ENCODE data around the gene ZFP64. TPM values are rescaled to one million over a fixed set of nuclear protein-coding genes. Genes with fewer than 3 reads are reported as not detected.
"Not testable (repeated sequence)": the region's sequence is repeated elsewhere in the genome, so short reads cannot be mapped to it uniquely, and the experiment has no call there.

The ZFP64 gene
- 21.3 TPM for total RNA-seq

DNA sequence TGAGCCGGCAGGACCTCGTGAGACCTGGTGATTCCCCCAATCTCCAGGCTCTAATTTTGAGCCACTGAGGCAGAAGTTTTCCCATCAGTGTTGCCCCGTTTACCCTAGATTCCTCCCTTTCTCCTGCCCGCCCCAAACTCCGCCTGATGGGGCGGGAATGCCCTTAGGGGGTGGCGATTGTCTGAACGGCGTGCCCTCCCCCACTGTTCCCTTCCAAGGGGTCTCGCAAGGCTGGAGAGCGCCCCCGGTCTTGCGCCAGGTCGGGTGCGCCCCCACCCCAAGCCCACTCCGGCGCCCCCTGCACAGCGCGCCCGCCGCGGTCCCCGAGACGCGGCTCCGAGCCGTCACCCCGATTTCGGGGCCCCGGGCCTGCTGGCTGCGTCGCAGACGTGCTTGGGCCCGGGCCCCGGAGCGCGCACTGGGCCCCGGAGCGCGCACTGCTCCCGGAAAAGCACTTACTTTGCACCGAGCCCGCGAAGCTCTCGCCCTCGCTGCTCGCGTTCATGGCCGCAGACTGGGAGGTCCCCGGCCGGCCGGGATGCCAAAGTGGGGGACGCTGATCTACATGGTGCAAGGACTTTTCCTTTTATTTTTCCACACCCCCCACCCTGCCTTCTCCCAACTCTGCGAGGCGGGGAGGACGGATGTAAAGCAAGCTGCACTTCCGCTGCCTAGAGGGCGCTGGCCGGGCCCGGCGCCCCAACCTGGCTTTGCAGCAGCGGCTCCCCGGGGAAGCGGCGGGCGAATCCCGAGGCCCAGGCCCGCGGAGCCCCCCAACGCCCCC lies at the start of gene ZFP64:
ZFP64 (minus strand) TSS at position 648 of the 784 bp plus-strand sequence; CDS start at position 505, 143 bp downstream.
- DNase-seq = peak; percentile 87

DNA sequence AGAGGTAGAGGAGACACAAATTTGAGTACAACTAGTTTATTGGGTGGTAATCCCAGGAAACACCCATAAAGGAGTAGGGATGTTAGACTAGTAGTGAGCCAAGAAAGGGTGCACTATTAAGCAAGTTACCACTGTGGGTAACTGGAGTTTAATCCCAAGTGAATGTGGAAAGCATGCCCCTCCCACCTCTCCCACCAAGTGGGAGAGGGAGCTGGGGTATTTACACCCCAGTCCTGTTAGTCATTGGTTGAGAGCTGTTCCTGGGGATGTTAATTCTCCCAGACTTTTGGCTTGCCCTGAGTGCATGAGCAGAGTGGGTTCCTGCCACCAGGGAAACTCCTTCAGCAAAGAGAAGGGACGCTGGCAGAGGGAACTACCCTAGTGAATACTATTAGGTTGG lies 49.2 kb upstream of the ZFP64 start:
- no peak for DNase-seq

DNA sequence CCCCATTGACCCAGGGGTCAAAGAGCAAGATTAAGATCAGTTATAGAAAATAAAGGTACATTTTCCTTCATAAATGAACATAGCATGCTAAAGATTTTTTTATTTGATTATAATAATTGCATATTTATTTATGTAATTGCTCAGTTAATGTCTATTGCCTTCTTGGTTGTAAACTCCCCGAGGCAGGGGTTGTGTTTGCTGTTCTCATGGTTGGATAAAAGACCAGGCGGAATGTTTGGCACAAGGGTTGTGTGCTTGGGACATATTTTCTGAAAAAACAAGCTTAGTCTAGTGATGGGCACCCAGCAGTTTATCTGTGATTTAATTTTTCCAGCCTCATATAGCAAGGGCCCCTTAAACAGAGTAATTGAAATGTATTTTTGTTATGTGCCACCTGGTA lies 47.5 kb upstream of the ZFP64 start:
- no peak for DNase-seq

DNA sequence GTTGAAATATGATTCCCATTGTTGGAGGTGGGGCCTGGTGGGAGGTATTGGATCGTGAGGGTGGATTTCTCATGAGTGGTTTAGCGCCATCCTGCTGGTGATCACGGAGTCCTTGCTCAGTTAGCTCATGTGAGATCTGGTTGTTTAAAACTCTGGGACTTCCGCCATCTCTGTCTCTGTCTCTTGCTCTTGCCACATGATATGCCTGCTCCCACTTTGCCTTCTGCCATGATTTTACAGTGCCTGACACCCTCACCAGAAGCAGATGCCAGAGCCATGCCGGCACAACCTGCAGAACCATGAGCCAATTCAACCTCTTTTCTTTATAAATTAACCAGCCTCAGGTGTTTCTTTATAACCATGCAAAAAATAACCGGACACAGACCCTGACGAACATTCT lies 44.7 kb upstream of the ZFP64 start:
- no peak for DNase-seq

DNA sequence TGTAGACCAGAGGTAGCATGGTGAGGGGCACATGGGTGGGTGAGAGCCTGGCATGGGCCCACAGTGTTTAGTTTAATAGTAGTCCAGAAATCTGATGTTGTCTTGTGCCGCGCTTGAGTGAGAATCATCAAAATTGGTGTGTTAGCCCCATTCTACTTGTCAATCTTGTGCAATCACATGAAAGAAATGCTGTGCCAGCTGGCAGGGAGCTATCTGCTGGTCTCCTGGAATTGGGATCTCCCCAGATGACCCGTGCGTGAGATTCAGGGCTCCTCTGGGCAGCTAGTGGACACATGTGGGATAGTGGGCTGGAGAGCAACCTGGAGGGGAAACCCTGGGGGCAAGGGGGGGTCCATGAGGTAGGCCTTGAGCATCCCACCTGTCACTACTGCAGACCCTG lies 43.5 kb upstream of the ZFP64 start:
- DNase-seq = no peak

DNA sequence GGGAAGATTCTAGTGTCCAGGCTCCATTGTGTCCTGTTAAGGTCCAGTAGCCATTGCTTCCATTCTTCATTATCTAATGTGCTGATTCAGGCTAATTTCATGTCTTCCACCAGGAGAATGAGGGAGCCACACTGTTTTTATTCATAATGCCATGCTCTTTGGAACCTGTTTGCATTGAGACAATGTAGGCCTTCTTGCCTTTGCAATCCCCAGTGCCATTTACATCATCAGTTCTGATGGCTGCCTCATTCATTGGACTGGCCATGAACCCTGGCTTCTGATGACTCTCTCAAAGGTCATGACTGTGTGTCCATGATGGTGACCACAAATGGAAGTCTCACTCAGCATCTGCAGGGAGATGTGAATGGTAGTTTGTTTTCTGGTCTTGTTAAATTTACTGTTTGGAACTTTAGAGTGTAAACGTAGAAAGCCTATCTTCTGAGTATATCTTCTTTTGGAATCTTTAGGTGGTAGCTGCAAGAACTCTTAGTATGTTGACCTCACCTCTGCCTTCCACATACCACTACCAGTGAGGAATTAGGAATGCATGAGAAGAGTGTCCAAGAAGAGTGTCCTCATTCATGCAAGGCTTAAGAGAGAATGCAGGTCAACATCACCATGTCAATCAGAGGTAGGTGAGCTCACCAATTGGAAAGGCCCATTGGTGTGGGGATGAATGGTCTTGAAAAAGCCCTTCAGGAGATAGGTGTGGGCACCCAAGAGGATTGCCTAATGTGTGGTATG lies 42.9 kb upstream of the ZFP64 start:
- no peak for DNase-seq

DNA sequence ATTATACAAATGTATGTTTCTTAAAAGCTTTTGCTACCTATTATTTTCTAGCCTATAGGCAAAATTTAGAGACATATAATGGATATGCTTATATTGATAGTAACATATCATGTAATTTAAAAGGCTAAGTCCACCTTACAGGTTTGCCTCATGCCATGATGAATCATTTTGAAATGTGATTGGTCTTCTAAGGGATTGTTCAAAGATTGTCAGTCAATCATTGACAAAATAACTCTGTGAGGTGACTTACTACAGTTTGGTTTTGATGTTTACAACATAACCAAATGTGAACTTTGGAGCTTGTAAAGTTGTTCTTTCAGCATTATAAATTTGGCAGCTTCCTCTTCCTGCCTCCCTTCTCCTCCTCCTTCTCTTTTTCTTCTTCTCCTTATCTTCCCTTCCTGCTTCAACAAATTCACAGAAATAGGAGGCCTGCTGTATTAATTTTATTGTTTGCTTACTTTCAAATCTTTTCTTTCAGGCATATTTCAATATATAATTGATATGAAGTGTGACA lies 39.7 kb upstream of the ZFP64 start:
- no peak for DNase-seq

DNA sequence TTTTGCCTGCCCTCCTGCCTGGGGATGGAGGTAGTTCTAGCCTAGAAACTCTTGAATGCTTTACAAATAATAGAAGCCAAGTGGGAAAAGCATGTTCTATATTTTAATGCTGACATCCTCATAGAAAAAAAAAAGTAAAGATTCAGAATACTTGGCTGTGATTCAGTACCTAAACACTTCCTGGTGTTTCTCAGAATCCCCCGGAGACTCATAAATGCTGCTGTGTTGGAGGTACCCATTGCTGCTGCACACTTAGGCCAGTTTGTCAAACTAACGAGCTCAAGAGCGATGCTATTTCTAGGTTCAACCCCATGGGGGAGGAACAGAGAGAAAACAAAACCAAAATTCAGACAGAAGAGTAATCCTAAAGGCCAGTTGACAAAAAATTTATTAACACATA lies 38.8 kb upstream of the ZFP64 start:
- DNase-seq = peak; percentile 10

DNA sequence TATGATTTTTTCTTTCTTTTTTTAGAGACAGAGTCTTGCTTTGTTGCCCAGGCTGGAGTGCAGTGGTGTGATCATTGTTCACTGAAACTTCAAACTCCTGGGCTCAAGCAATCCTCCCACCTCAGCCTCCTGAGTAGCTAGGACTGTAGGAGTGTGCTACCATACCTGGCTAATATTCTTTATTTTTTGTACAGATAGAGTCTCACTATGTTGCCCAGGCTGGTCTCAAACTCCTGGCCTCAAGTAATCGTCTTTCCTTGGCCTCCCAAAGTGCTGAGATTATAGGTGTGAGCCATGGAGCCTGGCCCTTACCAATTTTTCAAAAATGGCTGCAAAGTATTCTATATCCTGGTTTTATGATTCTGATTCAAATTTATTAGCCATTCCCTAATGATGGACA lies 37.8 kb upstream of the ZFP64 start:
- not testable (repeated sequence) for DNase-seq

DNA sequence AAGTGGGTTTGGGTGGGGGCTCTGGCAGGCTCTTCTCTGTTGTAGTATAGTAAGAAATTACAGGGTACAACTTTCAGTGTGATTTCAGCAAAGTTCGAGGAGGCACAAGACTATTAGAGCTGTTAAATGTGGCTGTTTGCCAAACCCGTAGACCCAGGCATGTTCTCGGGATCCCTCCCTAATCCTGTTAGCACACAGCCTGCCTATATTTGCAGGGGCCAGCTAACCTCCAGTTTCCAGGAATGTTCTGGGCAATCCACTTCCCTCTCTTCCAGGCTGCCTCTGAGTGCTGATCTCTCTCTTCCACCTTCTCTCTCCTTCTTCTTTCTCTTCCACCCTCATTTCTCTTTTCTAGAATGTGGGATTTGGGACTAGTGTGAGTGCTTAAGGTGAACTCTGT lies 34.8 kb upstream of the ZFP64 start:
- DNase-seq = peak; percentile 35

DNA sequence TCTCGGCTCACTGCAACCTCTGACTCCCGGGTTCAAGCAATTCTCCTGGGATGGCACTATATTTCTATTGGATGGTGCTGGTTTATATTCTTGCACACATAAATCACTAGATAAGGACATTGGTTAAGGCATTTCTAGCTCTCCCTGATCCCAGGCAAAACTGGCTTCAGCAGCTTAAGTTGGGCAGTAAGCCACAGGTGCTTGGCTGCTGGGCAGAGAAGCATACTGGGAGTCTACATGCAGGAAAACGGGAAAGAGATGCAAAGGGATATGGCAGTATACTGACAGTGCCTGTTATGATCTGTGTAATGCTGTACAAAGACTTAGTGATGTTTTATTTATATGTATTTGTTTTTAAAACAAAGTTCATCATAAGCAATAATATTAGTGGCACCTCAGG lies 33.3 kb upstream of the ZFP64 start:
- DNase-seq = no peak

DNA sequence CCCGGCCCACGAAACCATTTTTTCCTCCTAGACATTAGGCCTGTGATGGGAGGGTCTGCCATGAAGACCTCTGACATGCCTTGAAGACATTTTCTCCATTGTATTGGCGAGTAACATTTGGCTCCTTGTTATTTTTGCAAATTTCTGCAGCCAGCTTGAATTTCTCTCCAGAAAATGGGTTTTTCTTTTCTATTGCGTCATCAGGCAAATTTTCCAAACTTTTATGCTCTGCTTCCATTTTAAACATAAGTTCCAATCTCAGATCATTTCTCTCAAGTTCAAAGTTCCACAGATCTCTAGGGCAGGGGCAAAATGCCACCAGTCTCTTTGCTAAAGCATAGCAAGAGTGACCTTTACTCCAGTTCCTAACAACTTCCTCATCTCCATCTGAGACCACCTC lies 29.8 kb upstream of the ZFP64 start:
- not testable (repeated sequence) for DNase-seq

DNA sequence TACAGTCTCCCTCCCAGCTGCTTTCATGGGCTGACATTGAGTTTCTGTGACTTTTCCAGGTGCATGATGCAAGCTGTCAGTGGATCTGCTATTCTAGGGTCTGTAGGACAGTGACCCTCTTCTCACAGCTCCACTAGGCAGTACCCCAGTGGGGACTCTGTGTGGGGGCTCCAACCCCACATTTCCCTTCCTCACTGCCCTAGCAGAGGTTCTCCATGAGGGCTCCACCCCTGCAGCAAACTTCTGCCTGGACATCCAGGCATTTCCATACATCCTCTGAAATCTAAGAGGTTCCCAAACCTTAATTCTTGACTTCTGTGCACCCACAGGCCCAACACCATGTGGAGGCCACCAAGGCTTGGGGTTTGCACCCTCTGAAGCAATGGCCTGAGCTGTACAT lies 29.3 kb upstream of the ZFP64 start:
- DNase-seq = not testable (repeated sequence)

DNA sequence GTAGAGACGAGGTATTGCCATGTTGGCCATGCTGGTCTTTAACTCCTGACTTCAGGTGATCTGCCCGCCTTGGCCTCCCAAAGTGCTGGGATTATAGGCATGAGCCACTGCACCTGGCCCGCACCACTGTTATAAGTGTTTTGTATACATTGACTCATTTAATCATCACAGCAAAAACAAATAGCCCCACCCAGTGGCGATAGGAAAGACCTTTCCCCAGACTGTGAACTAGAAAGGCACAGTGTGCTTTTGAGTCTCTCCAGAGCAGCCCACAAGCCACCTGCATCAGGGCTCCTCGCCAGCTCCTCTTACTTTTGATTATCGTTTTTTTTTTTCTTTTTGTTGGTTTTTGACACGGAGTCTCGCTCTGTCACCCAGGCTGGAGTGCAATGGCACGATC lies 27.9 kb upstream of the ZFP64 start:
- no peak for DNase-seq

DNA sequence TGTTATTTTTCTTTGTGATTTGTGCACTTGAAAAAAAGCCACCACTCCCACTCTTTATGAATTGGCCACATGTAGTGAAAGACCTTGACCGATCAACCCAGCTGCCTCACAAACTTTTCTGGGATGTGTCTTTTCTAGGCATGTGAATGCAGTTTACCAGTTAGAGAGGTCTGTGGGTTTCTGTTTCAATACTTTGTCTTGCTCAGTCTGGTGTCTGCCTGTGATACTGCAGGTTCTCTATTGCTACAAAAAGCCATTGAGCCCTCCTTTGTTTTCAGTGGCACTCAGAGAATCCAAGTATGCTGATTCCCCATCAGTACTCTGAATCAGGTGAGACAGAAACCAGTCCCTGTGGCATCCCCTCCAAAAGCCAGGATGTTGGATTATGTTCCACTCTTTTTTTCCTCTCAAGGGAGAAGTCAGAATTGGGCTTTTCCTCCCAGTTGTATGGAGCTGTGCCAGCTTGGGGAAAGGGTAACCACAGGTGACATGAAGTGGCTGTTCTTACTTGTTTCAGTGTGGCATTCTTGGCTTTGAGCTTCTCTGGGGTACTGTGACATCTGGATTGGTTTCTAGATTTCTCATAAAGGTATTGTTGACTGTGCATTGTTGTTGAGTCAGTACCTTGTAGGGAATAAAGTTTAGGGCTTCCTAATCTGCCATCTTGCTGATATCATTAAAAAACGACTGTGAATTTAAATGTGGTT lies 26.3 kb upstream of the ZFP64 start:
- DNase-seq = no peak

DNA sequence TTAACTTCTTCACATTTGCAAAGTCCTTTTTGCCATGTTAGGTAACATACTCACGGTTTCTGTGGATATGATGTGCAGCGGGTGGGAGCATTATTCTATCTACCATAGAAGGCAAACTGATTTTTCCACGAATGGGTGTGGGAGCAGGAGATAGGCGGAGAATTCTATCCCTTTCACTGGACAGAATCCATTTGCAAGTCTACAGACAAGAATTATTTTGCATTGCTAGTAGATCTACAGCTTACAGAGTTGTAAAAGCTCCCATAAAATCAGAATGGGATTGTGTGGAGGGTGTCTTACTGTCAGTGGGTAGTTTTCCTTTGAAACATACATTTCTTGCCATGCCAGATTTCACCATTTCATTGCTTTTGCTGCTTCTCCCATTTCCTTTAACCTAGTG lies 22.4 kb upstream of the ZFP64 start:
- DNase-seq = no peak

DNA sequence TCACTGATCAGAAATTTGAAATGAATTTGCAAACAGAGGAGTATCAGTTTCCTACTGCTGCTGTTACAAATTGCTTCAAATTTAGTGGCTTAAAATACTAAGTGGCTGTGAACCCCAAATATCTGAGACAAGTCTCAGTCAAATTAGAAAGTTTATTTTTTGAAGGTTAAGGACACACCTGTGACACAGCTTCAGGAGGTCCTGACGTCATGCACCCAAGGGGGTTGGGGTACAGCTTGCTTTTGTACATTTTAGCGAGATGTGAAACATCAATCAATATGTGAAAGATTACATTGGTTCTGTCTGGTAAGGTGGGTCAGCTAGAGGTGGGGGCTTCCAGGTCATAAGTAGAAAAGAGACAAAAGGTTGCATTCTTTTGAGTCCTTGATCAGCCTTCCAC lies 21.4 kb upstream of the ZFP64 start:
- DNase-seq = no peak

DNA sequence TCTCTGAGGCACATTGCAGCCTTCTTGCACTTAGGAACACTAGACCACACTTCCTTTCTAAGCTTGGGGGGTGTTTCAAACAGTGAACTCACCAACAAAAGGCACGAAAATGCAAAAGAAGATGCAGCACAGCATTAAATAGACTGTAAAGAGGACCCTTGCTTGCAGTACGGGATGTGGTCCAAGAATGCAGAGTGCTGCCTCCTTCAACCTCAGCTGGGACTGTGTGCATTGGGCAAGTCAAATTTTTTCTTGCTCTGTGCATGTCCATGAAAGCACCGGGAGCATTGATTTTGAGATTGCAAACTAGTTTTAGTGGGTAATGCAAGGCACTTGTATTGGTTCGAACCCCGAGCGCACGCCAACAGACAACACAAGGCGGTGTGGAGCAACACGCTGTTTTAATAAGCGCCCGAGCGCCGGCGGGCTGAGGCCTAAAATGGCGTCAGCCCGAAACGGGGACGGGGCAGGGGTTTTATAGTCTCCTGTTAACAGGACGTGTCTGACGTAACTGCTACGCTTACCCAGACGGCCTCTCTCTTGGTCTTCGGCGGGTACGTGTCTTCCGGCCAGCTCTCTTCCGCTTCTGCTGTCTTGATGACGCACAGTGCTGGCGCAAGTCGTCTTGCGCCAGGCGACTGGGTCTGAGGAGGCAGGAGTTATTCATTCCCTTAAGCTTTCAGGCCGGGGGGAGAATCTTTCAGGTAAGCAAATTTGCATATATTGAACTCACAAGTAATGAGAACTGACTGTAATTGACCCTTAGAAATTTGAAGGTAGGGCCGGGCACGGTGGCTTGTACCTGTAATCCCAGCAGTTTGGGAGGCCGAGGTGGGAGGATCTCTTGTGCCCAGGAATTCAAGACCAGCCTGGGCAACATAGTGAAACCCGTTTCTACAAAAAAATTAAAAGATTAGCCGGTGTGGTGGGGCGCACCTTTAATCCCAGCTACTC lies 18.7 kb upstream of the ZFP64 start:
- DNase-seq = no peak

DNA sequence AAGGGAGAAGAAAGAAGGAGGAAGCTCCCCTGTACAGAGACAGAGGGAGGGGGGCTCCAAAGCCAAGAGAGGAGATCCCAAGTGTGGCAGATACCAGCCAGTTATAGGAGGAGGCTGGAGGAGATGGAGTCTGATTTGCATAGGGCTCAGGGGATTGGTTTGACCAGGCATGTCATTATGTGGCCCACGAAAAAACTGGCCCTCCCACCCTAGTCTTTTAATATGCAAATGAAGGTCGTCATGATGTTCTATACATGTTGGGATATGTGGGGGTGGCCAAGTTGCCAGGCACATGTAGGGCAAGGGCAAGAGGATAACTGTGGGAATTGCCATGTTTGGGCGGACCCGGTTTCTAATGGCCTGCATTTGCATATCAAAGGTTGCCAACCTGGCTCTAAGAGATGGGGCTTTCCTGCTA lies 17.6 kb upstream of the ZFP64 start:
- no peak for DNase-seq

DNA sequence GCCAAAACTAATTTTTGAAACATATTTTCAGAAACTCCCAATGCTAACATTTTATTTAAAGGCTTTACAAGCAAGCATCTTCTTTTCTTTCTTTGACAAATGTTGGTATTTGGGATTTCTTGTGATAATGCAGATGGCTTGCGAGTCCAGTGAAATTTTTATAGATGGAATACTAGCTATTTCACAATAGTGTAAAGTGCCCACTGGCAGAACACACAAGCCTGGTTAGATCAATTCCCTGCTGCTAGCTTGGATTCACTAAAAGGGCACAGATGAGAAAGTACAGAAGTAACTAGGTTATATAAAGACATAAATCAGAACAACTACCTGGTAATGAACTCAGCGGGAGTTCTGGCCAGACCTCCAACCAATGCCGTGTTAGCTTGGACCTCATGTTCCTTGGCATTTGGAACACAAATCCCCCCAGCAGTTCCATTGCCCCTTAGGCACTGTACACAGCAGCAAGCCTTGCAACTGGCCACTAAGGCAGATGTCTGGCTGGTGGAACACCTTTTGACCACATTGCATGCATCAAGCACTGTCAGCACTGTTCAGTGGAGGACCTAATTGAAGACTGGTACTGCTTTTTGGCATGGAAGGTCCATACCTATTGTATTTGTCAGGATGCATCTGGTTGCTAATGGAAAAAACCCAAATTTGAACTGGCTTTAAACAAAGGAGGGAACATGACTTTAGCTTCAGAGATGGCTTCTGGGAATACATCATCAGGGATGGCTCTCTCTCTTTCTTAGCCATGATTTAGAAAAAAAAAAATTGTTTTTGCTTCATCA lies 15.6 kb upstream of the ZFP64 start:
- no peak for DNase-seq

DNA sequence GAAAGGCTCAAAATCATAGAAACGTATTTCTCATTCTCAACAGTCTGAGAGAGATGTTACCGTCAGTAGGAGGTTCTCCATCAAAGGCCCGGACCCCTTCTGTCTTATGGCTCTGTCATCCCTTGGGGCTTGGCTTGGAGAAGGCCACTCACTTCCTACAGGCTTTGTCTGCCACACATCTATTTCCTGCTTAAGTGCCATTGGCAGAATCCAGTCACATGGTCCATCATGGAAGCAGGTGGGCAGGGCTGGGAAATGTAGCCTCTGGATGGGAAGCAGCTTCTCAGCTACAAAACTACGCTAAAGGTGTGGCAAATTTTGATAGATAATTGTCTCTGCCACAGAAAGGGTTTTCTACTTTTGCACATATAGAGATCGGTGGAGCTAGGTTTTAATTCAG lies 12.6 kb upstream of the ZFP64 start:
- DNase-seq = no peak

All from tongue (tissue), 2 donors.